GM18526 (cell line): Measurements from ENCODE around the gene DNHD1.

ENCODE experiments used
- POLR2A ChIP-seq: IDR thresholded peaks from 3 replicates; pipeline ENCODE4 v1.6.1; 2011; ENCODE audit not compliant: insufficient read length; ENCODE audit errors: extremely low read depth

DNHD1 gene

DNA sequence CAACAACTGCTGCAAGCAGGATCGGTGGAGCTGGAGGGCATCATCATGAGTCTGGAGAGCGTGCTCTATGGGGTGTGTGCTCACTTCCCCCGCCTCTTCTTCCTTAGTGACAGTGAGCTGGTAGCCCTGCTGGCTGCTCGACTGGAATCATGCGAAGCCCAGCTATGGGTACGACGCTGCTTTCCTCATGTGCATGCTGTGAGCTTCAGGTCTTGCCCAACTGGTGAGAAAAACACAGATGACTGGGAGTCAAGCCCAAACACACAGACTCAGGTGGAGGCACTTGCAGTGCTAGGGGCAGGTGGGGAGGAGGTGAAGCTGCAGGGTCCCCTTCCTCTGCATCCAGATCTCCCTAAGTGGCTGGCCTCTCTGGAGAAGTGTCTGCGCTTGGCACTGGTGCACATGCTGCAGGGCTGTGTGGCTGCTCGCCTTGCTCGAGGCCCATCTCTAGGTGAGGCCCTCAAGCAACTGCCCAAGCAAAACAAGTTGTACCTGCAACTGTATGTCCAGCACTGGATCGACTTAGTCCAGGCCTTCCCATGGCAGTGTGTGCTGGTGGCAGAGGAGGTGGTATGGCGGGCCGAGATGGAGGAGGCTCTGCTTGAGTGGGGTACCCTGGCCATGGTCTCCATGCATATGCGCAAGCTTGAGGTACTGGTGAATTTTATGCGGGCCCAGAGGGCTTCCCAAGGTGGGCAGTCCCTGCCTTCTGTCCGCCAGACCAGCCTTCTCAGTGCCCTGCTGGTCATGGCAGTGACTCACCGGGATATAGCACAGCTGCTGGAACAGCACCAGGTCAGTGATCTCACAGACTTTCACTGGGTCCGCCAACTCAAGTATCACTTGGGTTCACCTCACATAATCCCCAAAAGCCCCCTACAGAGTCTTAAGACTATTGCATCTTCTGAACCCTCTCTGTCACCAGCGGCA, 48.1 kb downstream of the DNHD1 start:
- TF ChIP-seq POLR2A, result no peak

DNA sequence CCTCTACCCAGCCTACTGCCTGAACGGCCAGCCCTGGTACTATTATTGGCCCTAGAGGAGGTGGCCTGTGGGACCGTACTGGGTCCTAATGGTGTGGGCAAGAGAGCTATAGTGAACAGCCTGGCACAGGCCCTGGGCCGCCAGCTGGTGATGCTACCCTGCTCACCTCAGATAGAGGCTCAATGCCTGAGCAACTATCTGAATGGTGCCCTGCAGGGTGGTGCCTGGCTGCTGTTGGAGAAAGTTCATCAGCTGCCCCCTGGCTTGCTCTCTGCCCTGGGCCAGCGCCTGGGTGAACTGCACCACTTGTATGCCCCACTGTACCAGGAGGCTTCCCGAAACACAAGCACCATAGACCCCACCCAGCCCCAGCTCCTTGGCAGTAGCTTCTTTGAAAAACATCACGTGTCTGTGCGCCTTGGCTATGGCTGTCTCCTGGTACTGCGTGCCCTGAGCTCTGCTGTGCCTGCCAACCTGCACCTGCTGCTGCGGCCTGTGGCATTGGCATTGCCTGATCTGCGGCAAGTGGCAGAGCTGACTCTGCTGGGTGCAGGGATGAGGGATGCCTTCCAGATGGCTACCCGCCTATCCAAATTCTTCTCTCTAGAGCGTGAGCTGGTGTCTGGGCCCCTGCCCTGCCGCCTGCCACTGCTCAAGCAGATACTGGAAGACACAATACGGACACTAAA, 49.0 kb downstream of the DNHD1 start:
- no peak for TF ChIP-seq POLR2A

DNA sequence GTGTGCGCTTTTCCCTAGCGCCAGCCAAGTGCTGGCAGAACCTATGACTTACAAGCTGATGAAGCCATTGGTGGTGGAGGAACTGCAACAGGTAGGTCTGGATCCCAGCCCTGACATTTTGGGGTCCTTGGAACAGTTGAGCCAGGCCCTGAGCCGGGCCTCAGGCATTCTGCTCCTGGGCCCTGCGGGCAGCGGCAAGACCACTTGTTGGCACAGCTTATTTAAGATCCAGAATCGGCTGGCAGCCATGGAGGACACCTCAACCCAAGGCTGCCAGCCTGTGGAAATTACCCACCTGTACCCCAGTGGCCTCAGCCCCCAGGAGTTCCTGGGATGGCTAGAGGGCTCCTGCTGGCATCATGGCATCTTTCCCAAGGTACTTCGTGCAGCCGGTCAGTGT, 49.7 kb downstream of the DNHD1 start:
- TF ChIP-seq POLR2A, result no peak

DNA sequence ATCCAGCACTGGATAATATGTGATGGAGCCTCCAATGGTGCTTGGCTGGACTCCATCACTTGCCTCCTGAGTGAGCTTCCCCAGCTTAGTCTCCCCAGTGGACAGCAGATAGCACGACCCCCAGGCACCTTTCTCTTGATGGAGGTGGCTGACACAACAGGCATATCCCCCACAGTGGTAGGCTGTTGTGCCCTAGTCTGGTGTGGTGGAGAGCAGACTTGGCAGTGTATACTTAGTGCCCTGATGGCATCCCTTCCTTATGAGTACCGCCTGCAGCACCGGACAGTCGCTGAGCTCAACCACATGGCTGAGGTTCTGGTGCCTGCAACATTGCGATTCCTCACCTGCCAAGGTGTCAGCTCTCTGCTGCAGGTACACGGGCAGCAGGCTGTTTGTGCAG, 50.1 kb downstream of the DNHD1 start:
- TF ChIP-seq POLR2A, result no peak

DNA sequence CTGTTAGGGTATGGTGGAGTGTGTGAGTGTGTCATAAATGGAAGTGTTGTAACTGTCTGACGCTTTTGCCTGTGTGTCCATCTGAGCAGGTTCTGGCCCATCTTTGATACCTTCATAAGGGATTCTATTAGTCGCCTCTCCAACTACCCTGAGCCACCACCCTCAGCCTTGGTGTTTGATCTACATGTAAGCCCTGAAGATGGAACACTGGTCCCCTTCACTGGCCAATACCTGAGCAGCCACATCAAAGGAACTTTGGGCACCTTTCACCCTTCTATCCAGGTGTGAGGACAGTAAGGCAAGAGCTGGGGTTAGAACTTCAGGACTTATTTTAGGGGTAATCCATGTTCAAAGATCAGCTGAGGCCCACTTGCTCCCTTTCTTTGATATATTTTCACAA, 51.0 kb downstream of the DNHD1 start:
- TF ChIP-seq POLR2A, result no peak

DNA sequence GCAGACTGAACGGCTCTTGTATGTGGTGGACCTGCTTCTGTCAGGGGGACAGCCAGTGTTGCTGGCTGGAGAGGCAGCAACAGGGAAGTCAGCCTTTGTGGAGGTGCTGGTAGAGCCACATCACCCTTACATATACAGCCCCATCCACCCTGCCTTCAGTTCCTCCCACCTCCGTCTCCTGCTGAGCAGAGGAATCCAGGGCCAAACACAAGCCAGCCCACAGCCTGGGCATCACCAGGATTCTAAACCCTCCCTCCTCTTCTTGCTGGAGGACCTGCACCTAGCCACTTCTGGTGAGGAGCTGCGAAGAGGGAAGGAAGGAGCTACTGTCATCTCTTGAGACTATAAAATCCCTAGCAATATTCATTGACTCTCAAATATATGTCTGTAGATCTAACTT, 51.6 kb downstream of the DNHD1 start:
- TF ChIP-seq POLR2A, result no peak

DNA sequence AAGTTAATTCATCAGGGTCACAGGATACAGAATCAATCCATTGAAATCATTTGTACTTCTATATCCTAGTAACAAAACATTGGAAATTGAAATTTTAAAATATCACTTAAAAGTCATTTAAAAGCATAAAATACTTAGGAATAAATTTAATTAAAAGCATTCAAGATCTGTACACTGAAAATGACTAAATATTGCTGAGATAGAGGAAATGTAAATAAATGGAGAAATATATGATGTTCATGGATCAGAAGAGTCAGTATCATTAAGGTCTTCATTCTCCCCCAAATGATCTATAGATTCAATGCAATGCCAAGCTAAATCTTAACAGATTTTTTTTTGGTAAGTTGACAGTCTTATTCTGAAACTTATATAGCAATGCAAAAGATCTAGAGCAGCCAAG, 56.6 kb downstream of the DNHD1 start:
- TF ChIP-seq POLR2A, result no peak

DNA sequence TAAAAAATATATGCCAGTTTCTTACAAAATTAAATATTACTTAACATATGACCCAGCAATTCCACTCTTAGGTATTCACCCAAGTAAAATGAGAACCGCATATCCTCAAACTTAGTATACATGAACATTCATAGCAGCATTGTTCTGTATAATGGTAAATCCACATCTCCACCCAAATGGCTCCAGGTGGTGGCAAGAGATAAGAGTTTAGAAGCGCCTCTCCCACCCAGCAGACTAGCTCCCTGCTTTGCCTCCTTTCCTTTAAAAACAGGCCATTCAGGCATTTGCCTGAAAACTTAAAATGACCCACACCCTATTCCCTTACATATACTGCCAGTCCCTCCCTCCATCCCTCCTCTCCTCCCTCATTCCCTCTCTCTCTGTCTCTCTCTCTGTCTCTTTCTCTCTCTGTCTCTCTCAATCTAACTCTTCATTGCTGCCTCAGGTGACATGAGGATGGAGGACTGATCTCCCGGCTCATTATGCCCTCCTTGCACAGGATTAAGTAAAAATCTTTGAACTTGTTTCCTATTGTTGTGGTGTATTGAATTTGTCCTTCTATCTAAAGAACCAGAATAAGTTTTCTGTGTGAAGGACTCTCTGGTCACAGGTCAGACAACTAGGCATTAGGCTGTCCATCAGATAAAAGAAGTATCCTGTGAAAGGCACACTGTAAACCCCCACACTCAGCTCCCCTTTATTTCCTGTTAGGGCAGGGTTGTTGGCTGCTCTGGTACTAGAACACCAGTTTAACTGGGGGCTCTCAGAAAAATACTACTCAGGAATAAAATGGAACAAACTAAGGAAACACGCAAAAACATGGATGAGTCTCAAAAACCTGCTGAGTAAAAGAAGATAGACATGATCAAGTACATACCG, 58.0 kb downstream of the DNHD1 start:
- no peak for TF ChIP-seq POLR2A

DNA sequence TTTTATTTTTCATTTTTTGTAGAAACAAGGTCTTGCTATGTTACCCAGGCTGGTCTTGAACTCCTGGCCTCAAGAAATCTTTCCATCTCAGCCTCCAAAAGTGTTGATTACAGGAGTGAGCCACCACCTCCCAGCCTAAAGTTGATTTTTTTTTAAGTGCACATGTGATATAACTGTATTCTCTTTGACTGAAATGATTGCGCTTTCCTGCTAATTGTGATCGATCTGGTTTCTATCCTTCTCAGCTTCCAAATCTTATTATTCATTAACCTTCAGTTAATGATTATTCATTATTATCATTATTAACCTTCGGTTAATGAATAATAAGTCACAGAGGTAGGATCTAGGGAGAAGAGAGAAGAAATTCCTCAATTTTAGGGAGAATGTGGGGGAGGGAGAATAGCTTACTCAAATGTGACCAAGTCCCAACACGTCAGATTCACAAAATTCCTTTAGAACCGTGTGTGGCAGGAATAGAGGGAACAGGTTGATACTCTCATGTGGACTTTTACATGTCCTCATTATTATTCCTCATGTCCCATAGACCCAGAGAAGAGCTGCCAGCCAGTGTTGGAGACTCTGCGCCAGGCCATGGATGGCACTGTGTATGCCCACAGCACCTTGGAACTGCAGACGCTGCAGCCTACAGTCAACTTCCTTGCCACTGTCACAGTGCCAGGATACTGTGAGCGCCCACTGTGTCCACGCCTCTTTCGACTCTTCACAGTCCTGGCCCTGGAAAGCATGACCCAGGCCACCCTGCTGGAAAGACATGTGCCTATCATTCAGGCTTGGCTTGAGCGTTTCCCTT, 59.3 kb downstream of the DNHD1 start:
- no peak for TF ChIP-seq POLR2A

DNA sequence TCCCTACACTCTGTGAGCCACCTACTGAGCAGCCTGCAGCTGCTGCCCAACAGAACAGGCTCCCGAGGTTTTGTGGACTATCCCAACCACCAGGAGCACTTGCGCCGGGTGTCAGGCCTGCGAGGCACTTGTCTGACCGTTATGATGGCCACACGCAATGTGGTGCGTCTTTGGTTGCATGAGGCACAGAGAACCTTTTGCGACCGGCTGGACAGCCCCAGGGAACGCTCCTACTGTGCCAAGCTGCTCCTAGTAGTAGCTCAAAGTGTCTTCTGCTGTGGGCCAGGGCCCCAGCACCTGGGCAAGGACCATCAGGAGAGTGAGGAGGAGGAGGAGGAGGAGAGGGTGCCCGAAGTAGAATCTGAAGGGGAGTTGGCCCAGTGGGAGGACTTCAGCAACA, 60.0 kb downstream of the DNHD1 start:
- no peak for TF ChIP-seq POLR2A

DNA sequence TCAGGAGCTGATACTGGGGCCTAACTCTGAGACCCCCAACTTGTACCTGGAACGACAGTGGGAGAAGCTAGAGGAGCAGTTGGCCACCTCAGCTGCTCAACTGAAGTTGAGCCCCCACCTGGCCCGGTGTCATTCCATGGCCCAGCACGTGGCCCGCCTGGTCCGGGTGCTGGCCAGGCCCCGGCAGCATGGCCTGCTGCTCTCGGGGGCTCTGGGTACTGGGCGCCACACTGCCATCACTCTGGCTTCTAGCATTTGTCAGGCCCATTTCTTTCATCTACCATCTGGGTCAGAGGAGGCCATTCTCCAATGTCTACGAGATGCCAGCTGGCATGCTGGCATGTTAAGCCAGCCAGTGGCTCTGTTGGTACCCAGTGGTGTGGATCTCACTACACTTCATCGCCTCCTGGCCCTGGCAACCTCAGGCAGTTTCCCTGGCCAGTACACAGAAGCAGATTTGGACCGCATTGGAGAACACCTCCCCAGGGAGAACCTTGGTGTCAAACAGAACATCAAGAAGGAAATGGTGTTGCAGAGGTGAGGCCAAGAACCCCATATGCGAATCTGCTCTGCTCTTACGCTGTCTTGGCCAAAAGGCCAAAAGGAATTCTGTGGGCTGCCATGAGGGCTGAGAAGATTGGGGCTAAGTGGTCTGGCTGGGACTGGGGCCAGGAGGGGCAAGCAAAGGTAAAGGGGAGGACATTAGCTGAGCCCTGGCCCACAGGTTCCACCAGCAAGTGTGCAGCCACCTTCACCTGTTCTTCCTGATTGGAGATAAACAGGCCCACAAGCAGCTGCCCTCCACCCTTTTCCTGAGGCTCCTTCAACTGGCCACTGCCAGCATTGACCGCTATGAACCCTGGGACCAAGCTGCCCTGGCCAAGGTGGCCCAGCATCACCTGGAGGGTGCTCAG, 60.9 kb downstream of the DNHD1 start:
- TF ChIP-seq POLR2A, result no peak

DNA sequence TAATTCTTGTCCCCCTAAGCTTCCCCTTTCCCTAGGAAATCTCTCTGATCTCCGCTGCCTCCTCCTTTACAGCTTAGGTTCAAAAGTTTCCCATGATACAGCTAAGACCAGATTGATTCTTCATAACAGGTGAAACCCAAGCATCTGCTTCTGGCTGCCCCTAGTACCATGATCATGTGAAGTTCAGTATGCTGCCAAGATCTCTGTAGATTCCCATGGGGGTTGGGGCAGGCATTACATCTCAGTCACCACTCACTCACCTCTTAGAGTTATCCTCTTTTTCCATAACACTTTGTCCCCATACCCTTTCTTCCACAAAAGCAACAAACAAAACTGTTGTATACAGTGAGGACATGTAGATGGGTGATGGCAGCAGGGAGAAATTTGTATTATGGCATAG, 62.3 kb downstream of the DNHD1 start:
- no peak for TF ChIP-seq POLR2A

DNA sequence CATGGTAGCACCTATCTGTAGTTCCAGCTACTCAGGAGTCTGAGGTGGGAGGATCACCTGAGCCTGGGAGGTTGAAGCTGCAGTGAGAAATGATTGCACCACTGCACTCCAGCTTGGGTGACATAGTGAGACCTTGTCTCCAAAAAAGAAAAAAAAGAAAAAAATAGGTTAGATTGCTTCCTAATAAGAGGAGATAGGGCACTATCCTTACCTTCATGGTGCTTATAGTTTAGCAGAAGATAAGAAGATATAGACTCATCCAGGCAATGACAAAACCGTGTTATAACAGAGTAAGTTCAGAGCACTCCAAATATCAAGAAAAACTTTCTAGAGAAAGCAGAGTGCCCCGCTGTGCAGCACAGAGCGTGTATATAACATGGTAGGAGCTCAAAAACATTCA, 64.2 kb downstream of the DNHD1 start:
- no peak for TF ChIP-seq POLR2A
